Motor neuron (in vitro differentiated cells): Measurements from ENCODE around the gene SYDE2. TPM values are rescaled to one million over a fixed set of nuclear protein-coding genes. Genes with fewer than 3 reads are reported as not detected.
A peak's percentile ranks its signal among the peaks of the same experiment; 100 is the strongest.
"Not testable (repeated sequence)": the region's sequence is repeated elsewhere in the genome, so short reads cannot be mapped to it uniquely, and the experiment has no call there.

Experiments used
- ATAC-seq, 8 experiments: fragments of 200-7000 bp; cut with Tn5 transposase; replicated peaks in 6 of 8; 2 replicates each; pipeline ENCODE4 v1.8.0; 2021; ENCODE audit warnings: mild to moderate bottlenecking in 8 of 8, moderate library complexity in 8 of 8
- H3K27ac ChIP-seq, 2 donors: fragments of 250-450 bp; sonication (Bioruptor Pico); 2 replicates each; pipeline ENCODE4 v1.9.0; 2021; ENCODE audit warnings: antibody characterized with exemption in 2 of 2, mild to moderate bottlenecking in 2 of 2, moderate library complexity in 1 of 2
- H3K4me1 ChIP-seq, 2 donors: fragments of 250-450 bp; sonication (Bioruptor Pico); replicated peaks in 1 of 2; 2 replicates each; pipeline ENCODE4 v1.6.1; 2021; ENCODE audit warnings: antibody characterized with exemption in 2 of 2, mild to moderate bottlenecking in 2 of 2, moderate library complexity in 1 of 2
- H3K4me3 ChIP-seq, 5 donors: fragments of 250-450 bp; sonication (Bioruptor Pico); 2 replicates each; pipeline ENCODE4 v1.9.0; 2021; ENCODE audit warnings: antibody characterized with exemption in 5 of 5, mild to moderate bottlenecking in 5 of 5, moderate library complexity in 4 of 5
- WGBS, 10 experiments: fragments of 450-650 bp; shearing (Covaris generic); methylation state at CpG; one replicate each; pipeline ENCODE4 v1.0.0; 2022; 5-methylcytosine and 5-hydroxymethylcytosine counted together
- in situ Hi-C, 9 experiments: fragments of 400-800 bp; cut with MboI; loops; one replicate each; pipeline ENCODE4 v1.15.0; 2021; ENCODE audit warnings: low sequenced_read_pairs in 9 of 9, low pct_unique_long_range_greater_than_20kb in 2 of 9; ENCODE audit not compliant: unreplicated experiment in 9 of 9
- total RNA-seq, 8 experiments: library from RNA; unstranded; fragments of 300-600 nt; gene quantifications; 2 replicates each; pipeline versions ENCODE4 v1.2.3 to v1.2.4, GENCODE V29; 2022

Gene SYDE2
- total RNA-seq = 10 to 100 TPM in 6 of 8 experiments, 1 to 10 TPM in 2; 2.7 to 18.3 (median 10.8) TPM

- in situ Hi-C loops = no loop called here
- Histone ChIP-seq H3K4me1 (peaks cover 7 to 16% of the 10 kb centered on the region in 2 donors), H3K27ac (peak within 1 kb of the TSS; percentile 23 to 71), H3K4me3 (peak within 1 kb of the TSS; percentile 77 to 98 (median 80))
- peak; percentile 73 to 81 (median 80) for ATAC-seq
- 0% methylated on average over 4 to 45 of the region's 99 CpGs; no CpG with 5 or more reads in 6 of the 10 experiments for WGBS, 10 experiments
Measured at GRCh38 chr1:85200463-85201339, at the start of gene SYDE2. Gene SYDE2 (minus strand): TSS chr1:85201016. CDS start chr1:85200996, 20 bp downstream.

- H3K4me1 ChIP-seq, H3K27ac ChIP-seq, ATAC-seq, H3K4me3 ChIP-seq: not testable (repeated sequence)
- in situ Hi-C loops = loop anchor here in 1 of 9 experiments (10.0 kb wide), 1 partner anchor 144 kb away; no protein-coding TSS in a partner anchor
- WGBS, 10 experiments = 57 to 100% (median 78%) methylated on average over 1 to 3 of the region's 3 CpGs; no CpG with 5 or more reads in 3 of the 10 experiments
Measured at GRCh38 chr1:85249042-85249441, 48.2 kb upstream of the SYDE2 start.

- H3K4me1 ChIP-seq = no peaks in the 10 kb centered on the region
- no peak overlapping the region for H3K4me3 ChIP-seq
- no peak overlapping the region for H3K27ac ChIP-seq
- in situ Hi-C loops = loop anchor here in 1 of 9 experiments (10.0 kb wide), 1 partner anchor 141 kb away; no protein-coding TSS in a partner anchor
- 20 to 90% (median 68%) methylated on average over 1 of the region's 1 CpG; no CpG with 5 or more reads in 2 of the 10 experiments for WGBS, 10 experiments
- ATAC-seq = no peak
Measured at GRCh38 chr1:85245891-85246290, 45.1 kb upstream of the SYDE2 start.

GRCh38 chr1:85245456-85245855, 44.6 kb upstream of the SYDE2 start:
- WGBS, 10 experiments = 43 to 100% (median 83%) methylated on average over 1 of the region's 1 CpG; no CpG with 5 or more reads in 4 of the 10 experiments
- ATAC-seq = no peak
- no peaks in the 10 kb centered on the region for H3K4me1 ChIP-seq
- in situ Hi-C loops = loop anchor here in 1 of 9 experiments (10.0 kb wide), 1 partner anchor 141 kb away; no protein-coding TSS in a partner anchor
- H3K4me3 ChIP-seq = no peak overlapping the region
- H3K27ac ChIP-seq = no peak overlapping the region

- H3K4me1 ChIP-seq = no peaks in the 10 kb centered on the region
- 0 to 88% (median 69%) methylated on average over 1 to 4 of the region's 4 CpGs for WGBS, 10 experiments
- no peak overlapping the region for H3K4me3 ChIP-seq
- in situ Hi-C loops = loop anchor here in 1 of 9 experiments (10.0 kb wide), 1 partner anchor 140 kb away; no protein-coding TSS in a partner anchor
- ATAC-seq = peak in 4 of 8 experiments; percentile 21 to 58 (median 32)
- no peak overlapping the region for H3K27ac ChIP-seq
Measured at GRCh38 chr1:85244271-85245061, 43.6 kb upstream of the SYDE2 start.

- H3K4me3 ChIP-seq = no peak overlapping the region
- ATAC-seq = peak in 1 of 8 experiments; percentile 55
- in situ Hi-C loops = loop anchor here in 1 of 9 experiments (10.0 kb wide), 1 partner anchor 139 kb away; no protein-coding TSS in a partner anchor
- H3K4me1 ChIP-seq = no peaks in the 10 kb centered on the region
- no peak overlapping the region for H3K27ac ChIP-seq
Measured at GRCh38 chr1:85243372-85243771, 42.6 kb upstream of the SYDE2 start.

- no peak overlapping the region for H3K4me3 ChIP-seq
- in situ Hi-C loops = loop anchor here in 1 of 9 experiments (10.0 kb wide), 1 partner anchor 136 kb away; no protein-coding TSS in a partner anchor
- no peaks in the 10 kb centered on the region for H3K4me1 ChIP-seq
- 10 to 93% (median 71%) methylated on average over 1 of the region's 1 CpG for WGBS, 10 experiments
- ATAC-seq = no peak
- no peak overlapping the region for H3K27ac ChIP-seq
Measured at GRCh38 chr1:85240643-85241042, 39.8 kb upstream of the SYDE2 start.

- ATAC-seq = peak in 3 of 8 experiments; percentile 42 to 61 (median 54)
- no peaks in the 10 kb centered on the region for H3K4me1 ChIP-seq
- in situ Hi-C loops = loop anchor here in 1 of 9 experiments (10.0 kb wide), 1 partner anchor 135 kb away; no protein-coding TSS in a partner anchor
- WGBS, 10 experiments = 0 to 67% (median 46%) methylated on average over 1 of the region's 1 CpG; no CpG with 5 or more reads in 2 of the 10 experiments
- H3K27ac ChIP-seq = no peak overlapping the region
- H3K4me3 ChIP-seq = no peak overlapping the region
Measured at GRCh38 chr1:85240174-85240601, 39.4 kb upstream of the SYDE2 start.

- in situ Hi-C loops = loop anchor here in 1 of 9 experiments (10.0 kb wide), 1 partner anchor 293 kb away; no protein-coding TSS in a partner anchor
- no peaks in the 10 kb centered on the region for H3K4me1 ChIP-seq
- no peak for ATAC-seq
- H3K4me3 ChIP-seq = no peak overlapping the region
- H3K27ac ChIP-seq = no peak overlapping the region
- 71 to 100% (median 100%) methylated on average over 1 of the region's 1 CpG; no CpG with 5 or more reads in 4 of the 10 experiments for WGBS, 10 experiments
Measured at GRCh38 chr1:85237613-85238012, 36.8 kb upstream of the SYDE2 start.

- H3K4me1 ChIP-seq = peaks cover 0 to 1% of the 10 kb centered on the region in 2 donors
- no peak overlapping the region for H3K4me3 ChIP-seq
- peak in 1 of 8 experiments; percentile 51 for ATAC-seq
- in situ Hi-C loops = loop anchor here in 1 of 9 experiments (10.0 kb wide), 1 partner anchor 286 kb away; no protein-coding TSS in a partner anchor
- no peak overlapping the region for H3K27ac ChIP-seq
- WGBS, 10 experiments = 59 to 94% (median 90%) methylated on average over 3 to 8 of the region's 8 CpGs; no CpG with 5 or more reads in 1 of the 10 experiments
Measured at GRCh38 chr1:85230305-85230977, 29.6 kb upstream of the SYDE2 start.

GRCh38 chr1:85229574-85230097, 28.8 kb upstream of the SYDE2 start:
- WGBS, 10 experiments = 29 to 93% (median 73%) methylated on average over 1 to 6 of the region's 6 CpGs; no CpG with 5 or more reads in 1 of the 10 experiments
- in situ Hi-C loops = loop anchor here in 1 of 9 experiments (10.0 kb wide), 1 partner anchor 285 kb away; no protein-coding TSS in a partner anchor
- peak in 1 of 8 experiments; percentile 35 for ATAC-seq
- Histone ChIP-seq H3K27ac (no peak overlapping the region), H3K4me3 (no peak overlapping the region), H3K4me1 (peaks cover 0 to 5% of the 10 kb centered on the region in 2 donors)

- no peak overlapping the region for H3K4me3 ChIP-seq
- 0 to 100% (median 69%) methylated on average over 1 of the region's 1 CpG for WGBS, 10 experiments
- in situ Hi-C loops = no loop called here
- H3K27ac ChIP-seq = no peak overlapping the region
- peaks cover 0 to 5% of the 10 kb centered on the region in 2 donors for H3K4me1 ChIP-seq
- no peak for ATAC-seq
Measured at GRCh38 chr1:85228972-85229371, 28.2 kb upstream of the SYDE2 start.
